Muscle of back (tissue), 13 donors: Measurements from ENCODE around the gene MORF4L2. TPM values are rescaled to one million over a fixed set of nuclear protein-coding genes. Genes with fewer than 3 reads are reported as not detected.

ENCODE experiments used
- DNase-seq, 3 donors: peaks; one replicate each; pipeline versions ENCODE4 v3.0.0 to v3.0.0-alpha.2; 2013
- long read RNA-seq, 9 donors: transcript quantifications; one replicate each; lab custom pipeline, GENCODE V29; 2026
- polyA plus RNA-seq, 10 donors: library from polyadenylated mRNA; unstranded; fragments of 120-200 nt; gene quantifications; one replicate each; pipeline ENCODE4 v1.2.1, GENCODE V29; 2013; ENCODE audit not compliant: insufficient read length in 10 of 10

MORF4L2 gene
- polyA plus RNA-seq = 100 to 1,000 TPM; 232 to 296 (median 261) TPM
- long read RNA-seq, donor 1, transcript MORF4L2-215 (4 exons, 451 nt) = major isoform, 43 of 79 reads
- long read RNA-seq, donor 1, transcript MORF4L2-201 (4 exons, 1,824 nt) = minor isoform, 9 of 79 reads
- long read RNA-seq, donor 1, transcript MORF4L2-203 (4 exons, 1,983 nt) = minor isoform, 16 of 79 reads
- long read RNA-seq, donor 1, partial matches to known transcripts = 0 of 79 reads
- long read RNA-seq, donor 1, other reads (novel, unspliced or antisense) = 0 of 79 reads
- long read RNA-seq, donor 2, transcript MORF4L2-203 (4 exons, 1,983 nt) = minor isoform, 9 of 70 reads
- long read RNA-seq, donor 2, transcript MORF4L2-212 (3 exons, 573 nt) = minor isoform, 6 of 70 reads
- long read RNA-seq, donor 2, transcript MORF4L2-215 (4 exons, 451 nt) = major isoform, 29 of 70 reads
- long read RNA-seq, donor 2, transcript MORF4L2-210 (3 exons, 1,830 nt) = minor isoform, 5 of 70 reads
- long read RNA-seq, donor 2, partial matches to known transcripts = 5 of 70 reads
- long read RNA-seq, donor 2, other reads (novel, unspliced or antisense) = 9 of 70 reads
- long read RNA-seq, donor 3 = 0 reads
- long read RNA-seq, donor 4, transcript MORF4L2-210 (3 exons, 1,830 nt) = minor isoform, 5 of 58 reads
- long read RNA-seq, donor 4, transcript MORF4L2-215 (4 exons, 451 nt) = major isoform, 30 of 58 reads
- long read RNA-seq, donor 4, transcript MORF4L2-203 (4 exons, 1,983 nt) = minor isoform, 10 of 58 reads
- long read RNA-seq, donor 4, partial matches to known transcripts = 0 of 58 reads
- long read RNA-seq, donor 4, other reads (novel, unspliced or antisense) = 5 of 58 reads
- long read RNA-seq, donor 5, transcript MORF4L2-201 (4 exons, 1,824 nt) = minor isoform, 8 of 121 reads
- long read RNA-seq, donor 5, transcript MORF4L2-203 (4 exons, 1,983 nt) = minor isoform, 21 of 121 reads
- long read RNA-seq, donor 5, transcript MORF4L2-215 (4 exons, 451 nt) = major isoform, 56 of 121 reads
- long read RNA-seq, donor 5, transcript MORF4L2-206 (4 exons, 1,965 nt) = minor isoform, 5 of 121 reads
- long read RNA-seq, donor 5, partial matches to known transcripts = 6 of 121 reads
- long read RNA-seq, donor 5, other reads (novel, unspliced or antisense) = 14 of 121 reads
- long read RNA-seq, donor 6, transcript MORF4L2-215 (4 exons, 451 nt) = major isoform, 53 of 103 reads
- long read RNA-seq, donor 6, transcript MORF4L2-201 (4 exons, 1,824 nt) = minor isoform, 6 of 103 reads
- long read RNA-seq, donor 6, transcript MORF4L2-210 (3 exons, 1,830 nt) = minor isoform, 6 of 103 reads
- long read RNA-seq, donor 6, transcript MORF4L2-203 (4 exons, 1,983 nt) = minor isoform, 14 of 103 reads
- long read RNA-seq, donor 6, partial matches to known transcripts = 0 of 103 reads
- long read RNA-seq, donor 6, other reads (novel, unspliced or antisense) = 9 of 103 reads
- long read RNA-seq, donor 7, transcript MORF4L2-203 (4 exons, 1,983 nt) = minor isoform, 6 of 48 reads
- long read RNA-seq, donor 7, transcript MORF4L2-215 (4 exons, 451 nt) = major isoform, 24 of 48 reads
- long read RNA-seq, donor 7, partial matches to known transcripts = 10 of 48 reads
- long read RNA-seq, donor 7, other reads (novel, unspliced or antisense) = 0 of 48 reads
- long read RNA-seq, donor 8, transcript MORF4L2-203 (4 exons, 1,983 nt) = minor isoform, 10 of 49 reads
- long read RNA-seq, donor 8, transcript MORF4L2-215 (4 exons, 451 nt) = major isoform, 28 of 49 reads
- long read RNA-seq, donor 8, transcript MORF4L2-212 (3 exons, 573 nt) = minor isoform, 7 of 49 reads
- long read RNA-seq, donor 8, partial matches to known transcripts = 0 of 49 reads
- long read RNA-seq, donor 8, other reads (novel, unspliced or antisense) = 0 of 49 reads
- long read RNA-seq, donor 9, partial matches to known transcripts = 0 of 3 reads
- long read RNA-seq, donor 9, other reads (novel, unspliced or antisense) = 0 of 3 reads

GRCh38 chrX:103686199-103687072, at the start of gene MORF4L2:
MORF4L2 (minus strand) TSS chrX:103686699; CDS start chrX:103677027, 9,672 bp downstream.
- DNase-seq = peak; percentile 94 to 98 (median 96)

GRCh38 chrX:103734125-103734760, 47.7 kb upstream of the MORF4L2 start:
- DNase-seq = no peak

- DNase-seq = no peak
Measured at GRCh38 chrX:103733017-103733416, 46.5 kb upstream of the MORF4L2 start.

GRCh38 chrX:103730796-103731493, 44.4 kb upstream of the MORF4L2 start:
- DNase-seq = peak; percentile 66 to 88 (median 74)

- DNase-seq = peak in 1 of 3 donors; percentile 38
Measured at GRCh38 chrX:103730147-103730795, 43.8 kb upstream of the MORF4L2 start.

GRCh38 chrX:103729015-103729414, 42.5 kb upstream of the MORF4L2 start:
- no peak for DNase-seq

- no peak for DNase-seq
Measured at GRCh38 chrX:103727115-103727514, 40.6 kb upstream of the MORF4L2 start.

- DNase-seq = no peak
Measured at GRCh38 chrX:103726477-103726876, 40.0 kb upstream of the MORF4L2 start.

- peak in 1 of 3 donors; percentile 31 for DNase-seq
Measured at GRCh38 chrX:103722505-103722904, 36.0 kb upstream of the MORF4L2 start.

- no peak for DNase-seq
Measured at GRCh38 chrX:103718120-103718519, 31.6 kb upstream of the MORF4L2 start.

GRCh38 chrX:103716962-103717361, 30.5 kb upstream of the MORF4L2 start:
- DNase-seq = peak in 1 of 3 donors; percentile 48

- DNase-seq = no peak
Measured at GRCh38 chrX:103710609-103711008, 24.1 kb upstream of the MORF4L2 start, which contains the start of gene TMEM31. TMEM31 (plus strand) TSS chrX:103710909; CDS start chrX:103712259, 1,350 bp downstream.

GRCh38 chrX:103704863-103705262, 18.4 kb upstream of the MORF4L2 start:
- DNase-seq = no peak

GRCh38 chrX:103699243-103699642, 12.7 kb upstream of the MORF4L2 start:
- DNase-seq = no peak

- DNase-seq = no peak
Measured at GRCh38 chrX:103697687-103698086, 11.2 kb upstream of the MORF4L2 start.

- no peak for DNase-seq
Measured at GRCh38 chrX:103691059-103691458, 4.6 kb upstream of the MORF4L2 start.

GRCh38 chrX:103688946-103689345, 2.4 kb upstream of the MORF4L2 start:
- DNase-seq = peak in 2 of 3 donors; percentile 20 to 58
